ENCODE results near the gene COX17. TPM values are rescaled to one million over a fixed set of nuclear protein-coding genes. Genes with fewer than 3 reads are reported as not detected.

Gene COX17
- total and polyA plus RNA-seq, 9 of the 15 experiments (the other 6 are each of a cell fraction or from before 2014, with no cell fraction given) = 29.1 to 167 (median 60.6) TPM

DNA sequence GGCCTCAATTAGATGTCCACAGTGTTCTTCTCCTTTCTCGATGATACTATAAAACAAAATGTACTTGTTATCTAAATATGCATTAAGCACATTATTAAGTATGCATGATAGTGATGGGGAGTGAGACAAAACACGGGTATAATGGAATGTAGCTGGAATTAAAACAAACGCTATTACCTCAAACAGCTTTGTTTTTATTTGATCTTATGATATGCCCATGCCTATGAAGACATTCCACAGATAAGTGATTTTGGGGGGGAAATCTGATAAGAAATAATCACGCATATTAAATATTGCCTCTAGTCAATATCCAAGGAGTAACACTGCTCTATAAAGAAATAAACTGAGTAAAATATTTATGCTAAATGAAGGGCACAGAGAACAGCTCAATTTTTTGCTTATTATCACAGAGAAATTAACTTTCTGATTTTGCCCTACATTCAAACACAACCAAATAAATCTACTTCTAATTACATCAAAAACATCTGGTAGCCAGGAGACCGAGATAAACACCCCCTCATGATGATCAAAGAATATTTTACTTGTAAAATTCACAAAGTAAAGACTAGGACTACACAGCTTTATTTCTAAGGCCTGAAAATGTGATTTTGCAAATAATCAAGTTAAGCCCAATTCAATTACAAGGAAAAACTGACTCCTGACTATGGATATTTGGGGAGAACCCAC, 1.9 kb downstream of the COX17 start:
- Histone ChIP-seq H3K79me2 (ENCODE audit: control insufficient read depth, insufficient read depth, low read length) (peaks cover 17% of the 10 kb centered on the region), H3K36me3 (ENCODE audit: control insufficient read depth, insufficient read depth, low read length) (peaks cover 40% of the 10 kb centered on the region; the same call in 2 of the 3 replicates), H3K9me3 (replicated peaks; ENCODE audit: control insufficient read depth, insufficient read depth, low read depth, low read length) (no peaks in the 10 kb centered on the region), H3K9me1 (ENCODE audit: control insufficient read depth, insufficient read depth, low read length) (no peaks in the 10 kb centered on the region), H3K4me1 (replicated peaks in 1 of 2; ENCODE audit: control insufficient read depth in 2 of 2, insufficient read depth in 2 of 2, low read length in 2 of 2) (peaks cover 0 to 11% of the 10 kb centered on the region in 2 experiments; a peak in 3 of 5 replicates), H4K20me1 (replicated peaks; ENCODE audit: control insufficient read depth, insufficient read depth, low read length) (no peaks in the 10 kb centered on the region), H3K4me3 (no peak overlapping the region; the same call in 1 of the 2 replicates), H2AFZ (ENCODE audit: low read depth, low read length) (no peak overlapping the region), H3K4me2 (ENCODE audit: insufficient read depth, low read length) (peak overlapping the region; percentile 81), H3K27me3 (ENCODE audit: control insufficient read depth in 2 of 2, insufficient read depth in 2 of 2, low read length in 2 of 2) (no peaks in the 10 kb centered on the region), H3K9ac (ENCODE audit: insufficient read depth in 1 of 2, low read depth in 2 of 2, low read length in 2 of 2) (no peak overlapping the region), H3K27ac (ENCODE audit: extremely low read depth, low read depth, low read length) (no peak overlapping the region)
- no TSS peak for BruUV-seq (replicated peaks)
- 86% methylated on average over 5 of the region's 5 CpGs for WGBS (ENCODE audit: insufficient coverage, low coverage, missing lambda C conversion rate)
- CTCF ChIA-PET (ENCODE audit: low intra/inter-chr PET ratio) = no interaction called here
- DNase-seq (ENCODE audit: extremely low read depth in 1 of 4, low spot score in 3 of 4) (no peak), ATAC-seq (no peak), FAIRE-seq (no peak)
- intact Hi-C loops (cut with micrococcal nuclease) (loop anchor here (5.0 kb wide), 3 partner anchors 38 to 173 kb away; partner anchors contain the start of gene CD80), in situ Hi-C loops (cut with MboI) (loop anchor here (25.0 kb wide), 2 partner anchors 538 to 788 kb away; partner anchors contain the start of gene TEX55)
- POLR2A ChIA-PET = interaction anchor here (0.7 to 1.4 kb wide), 4 partner anchors 12 to 471 kb away, joined by 3 to 4 read pairs (median 3); no protein-coding TSS in a partner anchor
- no peak for TF ChIP-seq CBFA2T2 (conservative IDR thresholded peaks at IDR 0.05)
- TF ChIP-seq NFATC3 (IDR thresholded peaks at IDR 0.05) = no peak
- TF ChIP-seq, protein P1, sequence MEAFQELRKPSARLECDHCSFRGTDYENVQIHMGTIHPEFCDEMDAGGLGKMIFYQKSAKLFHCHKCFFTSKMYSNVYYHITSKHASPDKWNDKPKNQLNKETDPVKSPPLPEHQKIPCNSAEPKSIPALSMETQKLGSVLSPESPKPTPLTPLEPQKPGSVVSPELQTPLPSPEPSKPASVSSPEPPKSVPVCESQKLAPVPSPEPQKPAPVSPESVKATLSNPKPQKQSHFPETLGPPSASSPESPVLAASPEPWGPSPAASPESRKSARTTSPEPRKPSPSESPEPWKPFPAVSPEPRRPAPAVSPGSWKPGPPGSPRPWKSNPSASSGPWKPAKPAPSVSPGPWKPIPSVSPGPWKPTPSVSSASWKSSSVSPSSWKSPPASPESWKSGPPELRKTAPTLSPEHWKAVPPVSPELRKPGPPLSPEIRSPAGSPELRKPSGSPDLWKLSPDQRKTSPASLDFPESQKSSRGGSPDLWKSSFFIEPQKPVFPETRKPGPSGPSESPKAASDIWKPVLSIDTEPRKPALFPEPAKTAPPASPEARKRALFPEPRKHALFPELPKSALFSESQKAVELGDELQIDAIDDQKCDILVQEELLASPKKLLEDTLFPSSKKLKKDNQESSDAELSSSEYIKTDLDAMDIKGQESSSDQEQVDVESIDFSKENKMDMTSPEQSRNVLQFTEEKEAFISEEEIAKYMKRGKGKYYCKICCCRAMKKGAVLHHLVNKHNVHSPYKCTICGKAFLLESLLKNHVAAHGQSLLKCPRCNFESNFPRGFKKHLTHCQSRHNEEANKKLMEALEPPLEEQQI (IDR thresholded peaks at IDR 0.05) = no peak
- TF ChIP-seq ZNF785 (CRISPR knock-in tag; IDR thresholded peaks at IDR 0.05) = no peak
- TF ChIP-seq, protein P2, sequence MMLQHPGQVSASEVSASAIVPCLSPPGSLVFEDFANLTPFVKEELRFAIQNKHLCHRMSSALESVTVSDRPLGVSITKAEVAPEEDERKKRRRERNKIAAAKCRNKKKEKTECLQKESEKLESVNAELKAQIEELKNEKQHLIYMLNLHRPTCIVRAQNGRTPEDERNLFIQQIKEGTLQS (IDR thresholded peaks at IDR 0.05) = no peak
- TF ChIP-seq, protein P2 (CRISPR knock-in tag; conservative IDR thresholded peaks at IDR 0.05) = no peak
- TF ChIP-seq KHSRP (IDR thresholded peaks at IDR 0.05) = no peak
- TF ChIP-seq ZNF644 (tag; IDR thresholded peaks at IDR 0.05; ENCODE audit: low read depth) = no peak
- TF ChIP-seq FOS (IDR thresholded peaks at IDR 0.05; ENCODE audit: extremely low read depth, insufficient read length) = no peak
- TF ChIP-seq, protein P3, sequence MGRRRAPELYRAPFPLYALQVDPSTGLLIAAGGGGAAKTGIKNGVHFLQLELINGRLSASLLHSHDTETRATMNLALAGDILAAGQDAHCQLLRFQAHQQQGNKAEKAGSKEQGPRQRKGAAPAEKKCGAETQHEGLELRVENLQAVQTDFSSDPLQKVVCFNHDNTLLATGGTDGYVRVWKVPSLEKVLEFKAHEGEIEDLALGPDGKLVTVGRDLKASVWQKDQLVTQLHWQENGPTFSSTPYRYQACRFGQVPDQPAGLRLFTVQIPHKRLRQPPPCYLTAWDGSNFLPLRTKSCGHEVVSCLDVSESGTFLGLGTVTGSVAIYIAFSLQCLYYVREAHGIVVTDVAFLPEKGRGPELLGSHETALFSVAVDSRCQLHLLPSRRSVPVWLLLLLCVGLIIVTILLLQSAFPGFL (CRISPR knock-in tag; IDR thresholded peaks at IDR 0.05) = no peak
- no peak for TF ChIP-seq MTA2 (IDR thresholded peaks at IDR 0.05; ENCODE audit: low read depth)
- no peak for TF ChIP-seq ZSCAN29 (IDR thresholded peaks at IDR 0.05)
- TF ChIP-seq, protein P4, sequence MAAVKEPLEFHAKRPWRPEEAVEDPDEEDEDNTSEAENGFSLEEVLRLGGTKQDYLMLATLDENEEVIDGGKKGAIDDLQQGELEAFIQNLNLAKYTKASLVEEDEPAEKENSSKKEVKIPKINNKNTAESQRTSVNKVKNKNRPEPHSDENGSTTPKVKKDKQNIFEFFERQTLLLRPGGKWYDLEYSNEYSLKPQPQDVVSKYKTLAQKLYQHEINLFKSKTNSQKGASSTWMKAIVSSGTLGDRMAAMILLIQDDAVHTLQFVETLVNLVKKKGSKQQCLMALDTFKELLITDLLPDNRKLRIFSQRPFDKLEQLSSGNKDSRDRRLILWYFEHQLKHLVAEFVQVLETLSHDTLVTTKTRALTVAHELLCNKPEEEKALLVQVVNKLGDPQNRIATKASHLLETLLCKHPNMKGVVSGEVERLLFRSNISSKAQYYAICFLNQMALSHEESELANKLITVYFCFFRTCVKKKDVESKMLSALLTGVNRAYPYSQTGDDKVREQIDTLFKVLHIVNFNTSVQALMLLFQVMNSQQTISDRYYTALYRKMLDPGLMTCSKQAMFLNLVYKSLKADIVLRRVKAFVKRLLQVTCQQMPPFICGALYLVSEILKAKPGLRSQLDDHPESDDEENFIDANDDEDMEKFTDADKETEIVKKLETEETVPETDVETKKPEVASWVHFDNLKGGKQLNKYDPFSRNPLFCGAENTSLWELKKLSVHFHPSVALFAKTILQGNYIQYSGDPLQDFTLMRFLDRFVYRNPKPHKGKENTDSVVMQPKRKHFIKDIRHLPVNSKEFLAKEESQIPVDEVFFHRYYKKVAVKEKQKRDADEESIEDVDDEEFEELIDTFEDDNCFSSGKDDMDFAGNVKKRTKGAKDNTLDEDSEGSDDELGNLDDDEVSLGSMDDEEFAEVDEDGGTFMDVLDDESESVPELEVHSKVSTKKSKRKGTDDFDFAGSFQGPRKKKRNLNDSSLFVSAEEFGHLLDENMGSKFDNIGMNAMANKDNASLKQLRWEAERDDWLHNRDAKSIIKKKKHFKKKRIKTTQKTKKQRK (IDR thresholded peaks at IDR 0.05; ENCODE audit: borderline replicate concordance, low read depth, low read length) = no peak
- TF ChIP-seq CAMTA2 (CRISPR knock-in tag; conservative IDR thresholded peaks at IDR 0.05) = no peak
- TF ChIP-seq NRF1 (conservative IDR thresholded peaks at IDR 0.05 in 1 of 2, IDR thresholded peaks at IDR 0.05 in 1 of 2) = no peak
- TF ChIP-seq RHOXF2B (CRISPR knock-in tag; conservative IDR thresholded peaks at IDR 0.05) = no peak
